HG03097 (cell line): ENCODE data around the gene TMTC2.

Experiments used
- ATAC-seq: cut with Tn5 transposase; IDR thresholded peaks from one replicate; pipeline ENCODE4 v1.9.1; 2021; ENCODE audit not compliant: unreplicated experiment, low FRiP score

The TMTC2 gene

GRCh38 chr12:82873309-82873708 is 186.6 kb downstream of the TMTC2 start:
- ATAC-seq, result no peak

GRCh38 chr12:82873951-82874350 is 187.2 kb downstream of the TMTC2 start:
- ATAC-seq, result no peak

- no peak for ATAC-seq
These were observed 188.2 kb downstream of the TMTC2 start for GRCh38 chr12:82874945-82875344.

- no peak for ATAC-seq
These were observed 189.4 kb downstream of the TMTC2 start for GRCh38 chr12:82876075-82876474.

GRCh38 chr12:82877963-82878362 is 191.3 kb downstream of the TMTC2 start:
- no peak for ATAC-seq

- ATAC-seq, result no peak
These were observed 193.8 kb downstream of the TMTC2 start for GRCh38 chr12:82880442-82880901.

GRCh38 chr12:82883394-82884355 is 197.0 kb downstream of the TMTC2 start:
- ATAC-seq, result no peak

- ATAC-seq, result no peak
These were observed 200.1 kb downstream of the TMTC2 start for GRCh38 chr12:82886671-82887340.

GRCh38 chr12:82893896-82894295 is 207.2 kb downstream of the TMTC2 start:
- ATAC-seq, result no peak

GRCh38 chr12:82896277-82896676 is 209.6 kb downstream of the TMTC2 start:
- ATAC-seq, result no peak

- no peak for ATAC-seq
These were observed 210.3 kb downstream of the TMTC2 start for GRCh38 chr12:82896979-82897378.

GRCh38 chr12:82898441-82898840 is 211.7 kb downstream of the TMTC2 start:
- no peak for ATAC-seq

GRCh38 chr12:82904219-82904790 is 217.6 kb downstream of the TMTC2 start:
- no peak for ATAC-seq

GRCh38 chr12:82910246-82910893 is 223.7 kb downstream of the TMTC2 start:
- no peak for ATAC-seq

GRCh38 chr12:82912406-82912805 is 225.7 kb downstream of the TMTC2 start:
- ATAC-seq, result no peak

- ATAC-seq, result no peak
These were observed 232.8 kb downstream of the TMTC2 start for GRCh38 chr12:82919388-82920054.

GRCh38 chr12:82923935-82924334 is 237.2 kb downstream of the TMTC2 start:
- ATAC-seq, result no peak

GRCh38 chr12:82926630-82927029 is 239.9 kb downstream of the TMTC2 start:
- no peak for ATAC-seq

- ATAC-seq, result no peak
These were observed 243.6 kb downstream of the TMTC2 start for GRCh38 chr12:82930301-82930700.
